MCF 10A (cell line): ENCODE results near the gene PYGM. TPM values are rescaled to one million over a fixed set of nuclear protein-coding genes. Genes with fewer than 3 reads are reported as not detected.

Source experiments
- BruUV-seq: library from RNA; stranded (reverse); fragments of 400-500 nt; replicated peaks from 2 replicates; lab custom pipeline; 2021; lab: Mats Ljungman, UMichigan
- CTCF ChIA-PET: fragments of 300-600 bp; sonication (Branson Sonifier 250); formaldehyde crosslinking; extraction: SDS; loops from one replicate; lab custom pipeline; 2021; ENCODE audit warnings: antibody characterized with exemption, inconsistent platforms; lab: Yijun Ruan, JAX
- POLR2A ChIA-PET: fragments of 300-600, 350-650 bp; sonication (Branson Sonifier 250); formaldehyde crosslinking; extraction: SDS; loops from one replicate; lab custom pipeline; 2020; ENCODE audit warnings: antibody characterized with exemption, inconsistent platforms; lab: Yijun Ruan, JAX
- DNase-seq: peaks from one replicate; pipeline ENCODE4 v3.0.0-alpha.2; 2018; ENCODE audit not compliant: unreplicated experiment
- H3K27ac Mint-ChIP-seq: one replicate; pipeline ENCODE4 v1.8.0; 2022; ENCODE audit warnings: mild to moderate bottlenecking, low read depth, mixed read lengths; ENCODE audit not compliant: unreplicated experiment
- H3K27me3 Mint-ChIP-seq: one replicate; pipeline ENCODE4 v1.8.0; 2022; ENCODE audit warnings: mixed read lengths; ENCODE audit not compliant: insufficient read depth, unreplicated experiment
- H3K36me3 Mint-ChIP-seq: one replicate; pipeline ENCODE4 v1.8.0; 2022; ENCODE audit warnings: mild to moderate bottlenecking, moderate library complexity, mixed read lengths; ENCODE audit not compliant: insufficient read depth, unreplicated experiment
- H3K4me1 Mint-ChIP-seq: one replicate; pipeline ENCODE4 v1.8.0; 2022; ENCODE audit warnings: mixed read lengths; ENCODE audit not compliant: insufficient read depth, unreplicated experiment
- H3K4me3 Mint-ChIP-seq: one replicate; pipeline ENCODE4 v1.8.0; 2022; ENCODE audit warnings: mild to moderate bottlenecking, moderate library complexity, mixed read lengths; ENCODE audit not compliant: unreplicated experiment
- H3K9me3 Mint-ChIP-seq: one replicate; pipeline ENCODE4 v1.8.0; 2022; ENCODE audit warnings: mixed read lengths; ENCODE audit not compliant: unreplicated experiment
- CTCF ChIP-seq: fragments of 200-600 bp; IDR thresholded peaks from one replicate; pipeline ENCODE4 v1.8.0; 2022; ENCODE audit warnings: antibody characterized with exemption, mild to moderate bottlenecking; ENCODE audit not compliant: unreplicated experiment
- intact Hi-C: fragments of 100-400 bp; cut with micrococcal nuclease; formaldehyde crosslinking; loops from 2 replicates; pipeline ENCODE4 v1.14.1; 2022
- total RNA-seq: library from RNA; stranded (reverse); gene quantifications from 2 replicates; pipeline ENCODE4 v1.2.3, GENCODE V29; 2022

The PYGM gene
- total RNA-seq, 1 experiment from 2014 or later, result 0.09 TPM

DNA sequence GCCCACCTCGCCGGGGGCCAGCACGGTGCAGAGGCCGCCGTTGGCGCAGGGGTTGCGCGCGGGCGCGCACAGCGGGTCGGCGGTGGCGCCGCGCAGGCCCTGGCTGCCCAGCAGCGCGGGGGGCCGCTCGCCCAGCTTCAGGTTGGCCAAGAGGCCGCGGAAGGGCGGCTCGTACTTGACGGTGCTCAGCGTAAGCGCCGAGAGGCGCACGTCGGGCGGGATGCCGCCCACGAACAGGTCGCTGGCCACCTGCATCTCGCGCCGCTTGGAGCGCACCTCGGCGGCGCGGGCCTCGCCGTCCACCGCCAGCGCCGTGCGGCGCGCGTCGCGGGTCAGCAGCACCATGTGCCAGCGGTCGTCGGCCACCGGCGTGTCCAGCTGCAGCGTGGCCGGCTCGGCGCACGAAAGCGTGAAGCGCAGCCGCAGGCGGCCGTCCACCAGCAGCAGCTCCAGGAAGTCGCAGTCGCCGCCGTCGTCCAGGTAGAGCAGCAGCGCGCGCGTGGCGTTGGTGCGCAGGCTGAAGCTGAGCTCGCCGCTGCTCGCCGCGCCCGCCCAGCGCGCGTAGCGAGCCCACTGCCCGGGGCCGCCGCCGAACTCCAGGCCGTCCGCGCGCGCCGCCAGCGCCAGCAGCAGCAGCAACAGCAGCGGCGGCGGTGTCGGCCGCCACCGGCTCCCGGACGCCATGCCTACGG, 46.6 kb downstream of the PYGM start:
- no peak for TF ChIP-seq CTCF
- Mint-ChIP-seq H3K4me1 (no peaks in the 10 kb centered on the region), H3K27me3 (peaks cover 59% of the 10 kb centered on the region), H3K4me3 (no peak overlapping the region), H3K36me3 (no peaks in the 10 kb centered on the region), H3K27ac (no peak overlapping the region), H3K9me3 (no peaks in the 10 kb centered on the region)
- no TSS peak for BruUV-seq
- CTCF ChIA-PET, result interaction anchor here (0.6 kb wide), 1 partner anchor 9 kb away, joined by 3 read pairs; no protein-coding TSS in a partner anchor
- POLR2A ChIA-PET, result no interaction called here
- intact Hi-C loops, result no loop called here
- no peak for DNase-seq

DNA sequence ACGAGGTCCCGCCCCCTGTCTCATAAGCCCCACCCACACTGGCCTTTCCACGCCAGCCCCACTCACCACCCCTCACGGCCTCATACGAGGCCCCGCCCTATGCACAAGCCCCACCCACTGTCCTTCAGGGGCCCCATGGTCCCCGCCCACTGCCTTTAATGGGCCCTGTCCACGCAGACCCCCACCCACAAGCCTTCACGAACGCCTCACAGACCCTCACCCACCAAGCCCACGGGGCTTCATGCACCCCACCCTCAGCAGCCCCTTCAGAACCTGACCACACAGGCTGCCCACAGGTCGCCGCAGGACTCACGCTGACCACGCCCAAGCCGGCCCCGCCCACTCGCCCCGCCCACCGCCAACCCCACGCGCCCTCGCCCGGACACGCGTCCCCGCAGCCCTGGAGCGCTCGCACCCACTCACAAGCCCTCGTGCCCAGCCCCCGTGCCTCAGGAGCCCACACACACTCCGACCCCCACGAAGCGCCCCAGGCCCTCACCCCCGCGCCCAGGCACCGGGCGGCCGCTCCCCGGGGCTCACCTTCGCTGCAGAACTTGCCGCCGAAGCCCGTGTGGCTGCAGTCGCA, 47.3 kb downstream of the PYGM start:
- no peaks in the 10 kb centered on the region for H3K9me3 Mint-ChIP-seq
- H3K4me3 Mint-ChIP-seq, result no peak overlapping the region
- no peak overlapping the region for H3K27ac Mint-ChIP-seq
- POLR2A ChIA-PET, result no interaction called here
- DNase-seq, result no peak
- CTCF ChIA-PET, result interaction anchor here (0.6 kb wide), 1 partner anchor 8 kb away, joined by 3 read pairs; no protein-coding TSS in a partner anchor
- H3K4me1 Mint-ChIP-seq, result no peaks in the 10 kb centered on the region
- H3K36me3 Mint-ChIP-seq, result no peaks in the 10 kb centered on the region
- TF ChIP-seq CTCF, result no peak
- H3K27me3 Mint-ChIP-seq, result peaks cover 53% of the 10 kb centered on the region
- no TSS peak for BruUV-seq
- intact Hi-C loops, result no loop called here

DNA sequence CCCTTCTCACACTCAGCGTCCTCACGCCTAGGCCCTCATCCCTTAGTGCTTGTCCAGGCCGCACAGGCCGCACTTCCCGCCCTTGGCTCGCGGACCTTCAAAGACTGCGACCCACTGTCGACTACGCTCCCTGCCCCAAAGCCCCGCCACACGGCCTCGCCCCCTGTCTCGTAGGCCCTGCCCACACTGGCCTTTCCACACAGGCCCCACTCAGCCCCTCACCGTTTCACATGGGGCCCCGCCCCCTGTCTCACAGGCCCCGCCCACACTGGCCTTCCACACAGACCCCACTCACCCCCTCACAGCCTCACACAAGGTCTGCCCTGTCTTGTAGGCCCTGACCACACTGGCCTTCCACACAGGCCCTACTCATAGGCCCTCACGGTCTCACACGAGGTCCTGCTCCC, 47.8 kb downstream of the PYGM start:
- no peak for TF ChIP-seq CTCF
- POLR2A ChIA-PET, result no interaction called here
- H3K4me1 Mint-ChIP-seq, result no peaks in the 10 kb centered on the region
- H3K9me3 Mint-ChIP-seq, result no peaks in the 10 kb centered on the region
- H3K27me3 Mint-ChIP-seq, result peaks cover 48% of the 10 kb centered on the region
- BruUV-seq, result no TSS peak
- DNase-seq, result no peak
- H3K27ac Mint-ChIP-seq, result no peak overlapping the region
- H3K36me3 Mint-ChIP-seq, result no peaks in the 10 kb centered on the region
- intact Hi-C loops, result no loop called here
- no peak overlapping the region for H3K4me3 Mint-ChIP-seq
- CTCF ChIA-PET, result no interaction called here

- intact Hi-C loops, result no loop called here
- H3K36me3 Mint-ChIP-seq, result no peaks in the 10 kb centered on the region
- no peak for DNase-seq
- peaks cover 48% of the 10 kb centered on the region for H3K27me3 Mint-ChIP-seq
- H3K27ac Mint-ChIP-seq, result no peak overlapping the region
- no peak for TF ChIP-seq CTCF
- BruUV-seq, result no TSS peak
- ChIA-PET POLR2A (interaction anchor here (0.6 to 0.9 kb wide), 2 partner anchors 67 to 235 kb away, joined by 3 read pairs; partner anchors contain the start of gene SF1), CTCF (no interaction called here)
- no peaks in the 10 kb centered on the region for H3K4me1 Mint-ChIP-seq
- H3K4me3 Mint-ChIP-seq, result no peak overlapping the region
- no peaks in the 10 kb centered on the region for H3K9me3 Mint-ChIP-seq
Observed at GRCh38 chr11:64711138-64711955, 48.4 kb downstream of the PYGM start.
